HG02642 (cell line): ENCODE results near the gene IL4R.

Source experiments
- ATAC-seq: cut with Tn5 transposase; IDR thresholded peaks from one replicate; pipeline ENCODE4 v1.9.1; 2021; ENCODE audit warnings: mild to moderate bottlenecking; ENCODE audit not compliant: unreplicated experiment, poor library complexity

The IL4R gene

GRCh38 chr16:27314161-27314723 lies 468 bp downstream of the IL4R start:
- ATAC-seq, result peak; percentile 11

- no peak for ATAC-seq
Observed at GRCh38 chr16:27314986-27315332, 1.2 kb downstream of the IL4R start.

- ATAC-seq, result no peak
Observed at GRCh38 chr16:27315333-27316037, 1.7 kb downstream of the IL4R start.

- ATAC-seq, result no peak
Observed at GRCh38 chr16:27316038-27316680, 2.4 kb downstream of the IL4R start.

- ATAC-seq, result no peak
Observed at GRCh38 chr16:27317320-27317719, 3.5 kb downstream of the IL4R start.

GRCh38 chr16:27317738-27318391 lies 4.1 kb downstream of the IL4R start:
- ATAC-seq, result no peak

- no peak for ATAC-seq
Observed at GRCh38 chr16:27318392-27319256, 4.8 kb downstream of the IL4R start.

- ATAC-seq, result no peak
Observed at GRCh38 chr16:27319257-27319965, 5.6 kb downstream of the IL4R start.

GRCh38 chr16:27320261-27321012 lies 6.7 kb downstream of the IL4R start:
- no peak for ATAC-seq

- no peak for ATAC-seq
Observed at GRCh38 chr16:27321013-27321915, 7.5 kb downstream of the IL4R start.

GRCh38 chr16:27322858-27323780 lies 9.3 kb downstream of the IL4R start:
- no peak for ATAC-seq

- no peak for ATAC-seq
Observed at GRCh38 chr16:27323781-27324561, 10.2 kb downstream of the IL4R start.

- ATAC-seq, result no peak
Observed at GRCh38 chr16:27324851-27325301, 11.1 kb downstream of the IL4R start.

GRCh38 chr16:27325736-27326135 lies 12.0 kb downstream of the IL4R start:
- no peak for ATAC-seq

GRCh38 chr16:27326251-27326650 lies 12.5 kb downstream of the IL4R start:
- ATAC-seq, result no peak
